Measurements from ENCODE around the gene RAG1. TPM values are rescaled to one million over a fixed set of nuclear protein-coding genes. Genes with fewer than 3 reads are reported as not detected.

Gene RAG1
- total RNA-seq, 4 donors from 2014 or later, result 1.9 to 5.0 (median 3.1) TPM

- Histone ChIP-seq H3K27ac (no peak overlapping the region), H3K4me1 (no peaks in the 10 kb centered on the region), H3K9me3 (no peaks in the 10 kb centered on the region), H3K36me3 (no peaks in the 10 kb centered on the region), H3K4me3 (no peak overlapping the region), H3K27me3 (no peaks in the 10 kb centered on the region)
- TF ChIP-seq CTCF (IDR thresholded peaks at IDR 0.05) (no peak), POLR2A (IDR thresholded peaks at IDR 0.05) (no peak)
- no peak for DNase-seq
Measured at GRCh38 chr11:36566407-36567053, 1.3 kb upstream of the RAG1 start.

GRCh38 chr11:36569095-36569494 lies 1.3 kb downstream of the RAG1 start:
- no peak overlapping the region for H3K4me3 ChIP-seq
- no peak overlapping the region for H3K27ac ChIP-seq
- no peak for TF ChIP-seq CTCF (IDR thresholded peaks at IDR 0.05)
- DNase-seq, result no peak
- H3K9me3 ChIP-seq, result no peaks in the 10 kb centered on the region
- H3K36me3 ChIP-seq, result no peaks in the 10 kb centered on the region
- no peaks in the 10 kb centered on the region for H3K4me1 ChIP-seq
- no peaks in the 10 kb centered on the region for H3K27me3 ChIP-seq

GRCh38 chr11:36574486-36574885 lies 6.7 kb downstream of the RAG1 start:
- Histone ChIP-seq H3K36me3 (no peaks in the 10 kb centered on the region), H3K4me1 (no peaks in the 10 kb centered on the region)

GRCh38 chr11:36577373-36577772 lies 9.6 kb downstream of the RAG1 start:
- Histone ChIP-seq H3K9me3 (no peaks in the 10 kb centered on the region), H3K4me1 (no peaks in the 10 kb centered on the region), H3K27me3 (no peaks in the 10 kb centered on the region), H3K27ac (no peak overlapping the region), H3K4me3 (no peak overlapping the region), H3K36me3 (no peaks in the 10 kb centered on the region)
- no peak for TF ChIP-seq CTCF (IDR thresholded peaks at IDR 0.05)
- no peak for TF ChIP-seq POLR2A (IDR thresholded peaks at IDR 0.05)
- DNase-seq, result no peak

More at GRCh38 chr11:36574486-36574885, 6.7 kb downstream of the RAG1 start:
- H3K27ac ChIP-seq, result no peak overlapping the region
- no peak for TF ChIP-seq CTCF (IDR thresholded peaks at IDR 0.05)
- TF ChIP-seq POLR2A (IDR thresholded peaks at IDR 0.05), result no peak
- H3K27me3 ChIP-seq, result no peaks in the 10 kb centered on the region
- no peaks in the 10 kb centered on the region for H3K9me3 ChIP-seq
- no peak overlapping the region for H3K4me3 ChIP-seq
- DNase-seq, result no peak

GRCh38 chr11:36577859-36578258 lies 10.1 kb downstream of the RAG1 start:
- Histone ChIP-seq H3K9me3 (no peaks in the 10 kb centered on the region), H3K4me3 (no peak overlapping the region), H3K36me3 (no peaks in the 10 kb centered on the region), H3K4me1 (no peaks in the 10 kb centered on the region), H3K27me3 (no peaks in the 10 kb centered on the region), H3K27ac (no peak overlapping the region)
- TF ChIP-seq CTCF (IDR thresholded peaks at IDR 0.05) (no peak), POLR2A (IDR thresholded peaks at IDR 0.05) (no peak)
- DNase-seq, result no peak

- no peaks in the 10 kb centered on the region for H3K9me3 ChIP-seq
- H3K4me3 ChIP-seq, result no peak overlapping the region
- H3K36me3 ChIP-seq, result no peaks in the 10 kb centered on the region
- no peaks in the 10 kb centered on the region for H3K27me3 ChIP-seq
- no peak for TF ChIP-seq POLR2A (IDR thresholded peaks at IDR 0.05)
- no peak for TF ChIP-seq CTCF (IDR thresholded peaks at IDR 0.05)
- no peaks in the 10 kb centered on the region for H3K4me1 ChIP-seq
- H3K27ac ChIP-seq, result no peak overlapping the region
- DNase-seq, result no peak
Measured at GRCh38 chr11:36578458-36578857, 10.7 kb downstream of the RAG1 start.
